Neural progenitor cell (in vitro differentiated cells): ENCODE results near the gene OPA1. TPM values are rescaled to one million over a fixed set of nuclear protein-coding genes. Genes with fewer than 3 reads are reported as not detected.

ENCODE experiments used
- DNase-seq: peaks from one replicate; pipeline ENCODE4 v3.0.0-alpha.2; 2016; ENCODE audit warnings: low spot score
- H2AFZ ChIP-seq: fragments of 200-600 bp; sonication (generic); replicated peaks from 2 replicates; pipeline ENCODE4 v1.6.1; 2016; ENCODE audit warnings: antibody characterized with exemption
- H3F3A ChIP-seq: fragments of 200-600 bp; sonication (generic); 2 replicates; pipeline ENCODE4 v1.6.1; 2016; ENCODE audit warnings: antibody characterized with exemption, low read depth
- H3K27ac ChIP-seq: fragments of 200-600 bp; sonication (generic); 2 replicates; pipeline ENCODE4 v1.5.1; 2016; ENCODE audit warnings: mild to moderate bottlenecking
- H3K27me3 ChIP-seq: fragments of 200-600 bp; sonication (generic); 2 replicates; pipeline ENCODE4 v1.6.1; 2016; ENCODE audit warnings: mild to moderate bottlenecking, moderate library complexity
- H3K36me3 ChIP-seq: fragments of 200-600 bp; sonication (generic); 2 replicates; pipeline ENCODE4 v1.5.1; 2016
- H3K4me1 ChIP-seq: fragments of 200-600 bp; sonication (generic); 2 replicates; pipeline ENCODE4 v1.6.1; 2016; ENCODE audit warnings: mixed run types
- H3K4me2 ChIP-seq: fragments of 200-600 bp; sonication (generic); 2 replicates; pipeline ENCODE4 v1.6.1; 2016
- H3K4me3 ChIP-seq: fragments of 200-600 bp; sonication (generic); 2 replicates; pipeline ENCODE4 v1.5.1; 2016
- H3K79me2 ChIP-seq: fragments of 200-600 bp; sonication (generic); 2 replicates; pipeline ENCODE4 v1.6.1; 2016; ENCODE audit warnings: low read depth
- H3K9ac ChIP-seq: fragments of 200-600 bp; sonication (generic); 2 replicates; pipeline ENCODE4 v1.6.1; 2016
- H3K9me3 ChIP-seq: fragments of 200-600 bp; sonication (generic); 2 replicates; pipeline ENCODE4 v1.5.1; 2016; ENCODE audit warnings: low read depth
- H4K20me1 ChIP-seq: fragments of 200-600 bp; sonication (generic); 2 replicates; pipeline ENCODE4 v1.6.1; 2016; ENCODE audit warnings: low read depth
- H3K27ac Mint-ChIP-seq: 3 replicates; pipeline ENCODE4 v1.8.0; 2021; ENCODE audit warnings: mixed read lengths
- H3K27me3 Mint-ChIP-seq: 2 replicates; pipeline ENCODE4 v1.8.0; 2022; ENCODE audit warnings: low read depth, mild to moderate bottlenecking, inconsistent platforms, moderate library complexity, mixed read lengths; ENCODE audit not compliant: insufficient read depth
- H3K36me3 Mint-ChIP-seq: 3 replicates; pipeline ENCODE4 v1.8.0; 2021; ENCODE audit warnings: mixed read lengths
- H3K4me1 Mint-ChIP-seq: 3 replicates; pipeline ENCODE4 v1.8.0; 2021; ENCODE audit warnings: mixed read lengths
- H3K4me3 Mint-ChIP-seq: 3 replicates; pipeline ENCODE4 v1.8.0; 2021; ENCODE audit warnings: mild to moderate bottlenecking, moderate library complexity, mixed read lengths
- H3K9me3 Mint-ChIP-seq: 3 replicates; pipeline ENCODE4 v1.8.0; 2020; ENCODE audit warnings: mixed read lengths
- CTCF ChIP-seq: fragments of 200-600 bp; sonication (generic); IDR thresholded peaks from 2 replicates; pipeline ENCODE4 v1.5.1; 2017; ENCODE audit warnings: antibody characterized with exemption, mild to moderate bottlenecking
- EZH2 ChIP-seq: fragments of 200-600 bp; sonication (generic); IDR thresholded peaks from 2 replicates; pipeline ENCODE4 v1.6.1; 2017; ENCODE audit warnings: antibody characterized with exemption, mild to moderate bottlenecking, moderate library complexity
- EZH2phosphoT487 ChIP-seq: fragments of 200-600 bp; sonication (generic); IDR thresholded peaks from 2 replicates; pipeline ENCODE4 v1.6.1; 2017; ENCODE audit warnings: antibody characterized with exemption
- total RNA-seq: library from RNA; depleted of rRNA; stranded (reverse); fragments of >200 nt; gene quantifications from 2 replicates; pipeline ENCODE4 v1.2.3, GENCODE V29; 2015; ENCODE audit warnings: low replicate concordance

The OPA1 gene
- total RNA-seq, 1 donor from 2014 or later = 125 TPM

DNA sequence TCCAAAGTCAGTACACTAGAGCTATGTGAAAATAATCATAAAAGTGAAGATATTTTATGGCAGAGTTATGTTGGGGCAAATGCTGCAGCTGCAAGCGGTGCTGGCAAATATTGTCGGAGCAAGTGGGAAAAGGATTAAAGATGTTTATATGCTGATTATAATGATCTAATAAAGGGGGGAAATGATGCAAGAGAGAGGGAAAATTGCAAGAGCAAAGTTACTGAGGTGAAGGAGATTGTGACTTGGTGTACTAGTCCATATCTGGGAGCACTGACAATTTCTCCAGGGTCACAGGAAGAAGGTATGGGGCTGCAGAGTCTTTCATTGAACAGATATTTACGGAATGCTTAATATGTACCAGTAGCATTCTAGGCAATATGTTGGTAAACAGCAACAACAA, 45.8 kb downstream of the OPA1 start:
- no peak overlapping the region for H3K4me3 Mint-ChIP-seq
- Histone ChIP-seq H3K4me3 (no peak overlapping the region), H3K9me3 (no peaks in the 10 kb centered on the region), H3K79me2 (no peaks in the 10 kb centered on the region), H3K9ac (no peak overlapping the region), H3K27ac (no peak overlapping the region), H2AFZ (no peak overlapping the region), H3K27me3 (no peaks in the 10 kb centered on the region), H3F3A (no peaks in the 10 kb centered on the region), H3K4me2 (no peak overlapping the region), H3K4me1 (peaks cover 13% of the 10 kb centered on the region), H4K20me1 (no peaks in the 10 kb centered on the region), H3K36me3 (peaks cover 29% of the 10 kb centered on the region)
- no peak overlapping the region for H3K27ac Mint-ChIP-seq
- H3K9me3 Mint-ChIP-seq = no peaks in the 10 kb centered on the region
- no peak for DNase-seq
- peaks cover 5% of the 10 kb centered on the region for H3K36me3 Mint-ChIP-seq
- H3K4me1 Mint-ChIP-seq = no peaks in the 10 kb centered on the region
- H3K27me3 Mint-ChIP-seq = no peaks in the 10 kb centered on the region
- TF ChIP-seq EZH2 (no peak), CTCF (no peak), EZH2phosphoT487 (no peak)

DNA sequence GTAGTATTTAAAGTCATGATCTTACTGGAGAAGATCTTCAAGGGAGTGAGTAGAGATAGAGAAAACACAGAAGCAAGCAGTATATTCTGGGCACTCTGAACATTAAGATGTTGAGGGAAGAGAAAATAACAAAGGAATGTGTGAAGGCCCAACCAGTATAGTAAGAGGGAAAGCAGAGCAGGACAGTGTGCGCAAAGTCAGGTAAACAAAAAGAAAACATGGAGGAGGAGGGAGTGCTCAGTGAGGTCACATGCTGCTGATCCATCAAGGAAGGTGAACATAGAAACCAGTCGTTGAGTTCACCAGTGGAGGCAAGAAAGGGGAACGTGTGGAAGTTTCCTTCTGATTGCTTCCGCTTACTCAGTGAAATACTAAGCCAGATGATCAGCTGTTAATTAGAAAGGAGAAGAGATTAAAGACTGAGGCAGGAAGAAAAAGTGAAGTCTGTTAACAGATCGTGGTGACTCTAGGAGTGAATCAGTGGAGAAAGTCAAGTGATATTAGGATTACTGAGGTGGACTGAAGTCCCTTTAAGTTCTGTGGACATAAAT, 47.2 kb downstream of the OPA1 start:
- no peak overlapping the region for H3K4me2 ChIP-seq
- peaks cover 38% of the 10 kb centered on the region for H3K36me3 ChIP-seq
- TF ChIP-seq EZH2phosphoT487 = no peak
- no peak for TF ChIP-seq EZH2
- no peak for TF ChIP-seq CTCF
- H3K4me1 Mint-ChIP-seq = no peaks in the 10 kb centered on the region
- H3K36me3 Mint-ChIP-seq = peaks cover 10% of the 10 kb centered on the region
- H4K20me1 ChIP-seq = no peaks in the 10 kb centered on the region
- H2AFZ ChIP-seq = no peak overlapping the region
- no peaks in the 10 kb centered on the region for H3K27me3 ChIP-seq
- H3K27ac ChIP-seq = no peak overlapping the region
- H3K4me3 Mint-ChIP-seq = no peak overlapping the region
- H3F3A ChIP-seq = peaks cover 4% of the 10 kb centered on the region
- H3K27me3 Mint-ChIP-seq = no peaks in the 10 kb centered on the region
- DNase-seq = no peak
- H3K4me3 ChIP-seq = no peak overlapping the region
- H3K9ac ChIP-seq = no peak overlapping the region
- H3K79me2 ChIP-seq = no peaks in the 10 kb centered on the region
- H3K27ac Mint-ChIP-seq = no peak overlapping the region
- H3K9me3 ChIP-seq = no peaks in the 10 kb centered on the region
- H3K4me1 ChIP-seq = peaks cover 17% of the 10 kb centered on the region
- no peaks in the 10 kb centered on the region for H3K9me3 Mint-ChIP-seq

DNA sequence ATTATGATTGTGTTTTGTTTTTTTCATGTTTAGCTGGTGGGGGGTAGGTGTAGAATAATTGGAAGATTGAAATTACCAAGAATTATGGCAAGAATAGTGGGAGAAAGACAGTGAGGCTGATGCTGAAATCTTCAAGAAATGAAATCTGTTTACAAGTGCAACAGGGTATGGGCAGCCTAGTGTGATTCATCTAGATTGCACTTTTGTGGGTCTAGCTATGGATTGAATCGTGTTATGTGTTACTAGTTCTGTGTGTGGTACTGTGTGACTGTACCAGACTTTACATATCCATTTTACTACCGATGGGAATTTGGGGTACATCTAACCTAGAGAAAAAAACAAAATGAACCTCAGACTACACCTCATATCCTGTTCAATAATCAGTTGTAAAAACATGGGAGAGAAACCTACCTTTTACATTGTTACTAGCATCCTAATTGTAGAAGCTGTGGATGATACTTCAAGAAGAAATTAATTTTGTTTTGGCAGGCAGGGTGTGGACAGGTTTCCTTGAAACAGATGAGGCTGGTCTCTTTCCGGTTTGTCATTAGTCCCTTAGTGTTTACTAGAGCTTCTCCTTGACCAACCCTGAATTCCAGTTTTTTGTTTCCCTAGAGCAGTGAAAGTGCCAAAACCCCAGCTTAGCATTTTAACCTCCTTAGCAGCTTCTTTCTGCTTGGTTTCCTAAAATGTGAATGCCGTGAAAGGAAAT, 47.9 kb downstream of the OPA1 start:
- Histone ChIP-seq H3K9ac (no peak overlapping the region), H3K27ac (no peak overlapping the region), H4K20me1 (no peaks in the 10 kb centered on the region), H3F3A (peaks cover 4% of the 10 kb centered on the region), H3K79me2 (no peaks in the 10 kb centered on the region), H3K27me3 (no peaks in the 10 kb centered on the region), H3K36me3 (peaks cover 45% of the 10 kb centered on the region), H3K4me3 (no peak overlapping the region), H3K9me3 (no peaks in the 10 kb centered on the region), H2AFZ (no peak overlapping the region), H3K4me1 (peaks cover 17% of the 10 kb centered on the region), H3K4me2 (no peak overlapping the region)
- no peak overlapping the region for H3K4me3 Mint-ChIP-seq
- no peaks in the 10 kb centered on the region for H3K27me3 Mint-ChIP-seq
- no peak overlapping the region for H3K27ac Mint-ChIP-seq
- peaks cover 12% of the 10 kb centered on the region for H3K36me3 Mint-ChIP-seq
- H3K9me3 Mint-ChIP-seq = no peaks in the 10 kb centered on the region
- no peak for TF ChIP-seq EZH2
- no peak for TF ChIP-seq EZH2phosphoT487
- no peaks in the 10 kb centered on the region for H3K4me1 Mint-ChIP-seq
- no peak for DNase-seq

GRCh38 chr3:193641440-193641775, 48.4 kb downstream of the OPA1 start:
- Histone ChIP-seq H3K9ac (no peak overlapping the region), H4K20me1 (no peaks in the 10 kb centered on the region), H3K9me3 (no peaks in the 10 kb centered on the region), H3K36me3 (peaks cover 45% of the 10 kb centered on the region), H2AFZ (no peak overlapping the region), H3K4me1 (peaks cover 17% of the 10 kb centered on the region), H3K79me2 (no peaks in the 10 kb centered on the region), H3K27me3 (no peaks in the 10 kb centered on the region), H3K4me3 (no peak overlapping the region), H3F3A (peaks cover 4% of the 10 kb centered on the region), H3K27ac (no peak overlapping the region), H3K4me2 (no peak overlapping the region)
- Mint-ChIP-seq H3K36me3 (peaks cover 15% of the 10 kb centered on the region), H3K4me1 (no peaks in the 10 kb centered on the region), H3K4me3 (no peak overlapping the region), H3K9me3 (no peaks in the 10 kb centered on the region), H3K27me3 (no peaks in the 10 kb centered on the region), H3K27ac (no peak overlapping the region)
- no peak for DNase-seq
- TF ChIP-seq EZH2 (no peak), CTCF (no peak), EZH2phosphoT487 (no peak)
